OCI-LY3 (cell line): ENCODE measurements around the gene HAUS3.
"Not testable (repeated sequence)": the region's sequence is repeated elsewhere in the genome, so short reads cannot be mapped to it uniquely, and the experiment has no call there.

Experiments
- H2AFZ ChIP-seq: fragments of 200-600, 300-600 bp; shearing (Covaris generic); 2 replicates; pipeline ENCODE4 v1.6.0; 2014; ENCODE audit warnings: antibody characterized with exemption, low read depth, low read length
- H3K27ac ChIP-seq: fragments of 200-600, 300-600 bp; sonication (generic); 2 replicates; pipeline ENCODE4 v1.5.1; 2014; ENCODE audit warnings: mild to moderate bottlenecking, low read length, moderate library complexity, mixed read lengths
- H3K27me3 ChIP-seq: fragments of 200-600, 300-600 bp; sonication (generic); 2 replicates; pipeline ENCODE4 v1.6.1; 2014; ENCODE audit warnings: low read depth, low read length, mixed read lengths
- H3K36me3 ChIP-seq: fragments of 200-600, 300-600 bp; sonication (generic); replicated peaks from 2 replicates; pipeline ENCODE3; 2014; ENCODE audit warnings: low read depth, low read length, mixed read lengths
- H3K4me1 ChIP-seq: fragments of 300-600, 200-600 bp; sonication (generic); 2 replicates; pipeline ENCODE4 v1.6.1; 2014; ENCODE audit warnings: low read length, mixed read lengths
- H3K4me2 ChIP-seq: fragments of 200-600, 300-600 bp; sonication (generic); 2 replicates; pipeline ENCODE4 v1.6.1; 2014; ENCODE audit warnings: low read length, mixed read lengths
- H3K4me3 ChIP-seq: fragments of 300-600, 200-600 bp; sonication (generic); 2 replicates; pipeline ENCODE4 v1.5.1; 2014; ENCODE audit warnings: antibody characterized with exemption, mild to moderate bottlenecking, low read length, moderate library complexity
- H3K79me2 ChIP-seq: fragments of 300-600, 200-600 bp; shearing (Covaris generic); 2 replicates; pipeline ENCODE4 v1.6.1; 2014; ENCODE audit warnings: mild to moderate bottlenecking, low read length, mixed read lengths
- H3K9ac ChIP-seq: fragments of 300-600, 200-600 bp; shearing (Covaris generic); 2 replicates; pipeline ENCODE4 v1.6.0; 2014; ENCODE audit warnings: mild to moderate bottlenecking, low read length, moderate library complexity
- H3K9me3 ChIP-seq: fragments of 200-600, 300-600 bp; shearing (Covaris generic); 2 replicates; pipeline ENCODE4 v1.6.1; 2014; ENCODE audit warnings: low read length, mixed read lengths; ENCODE audit not compliant: insufficient read depth
- H4K20me1 ChIP-seq: fragments of 200-600, 300-600 bp; sonication (generic); 2 replicates; pipeline ENCODE4 v1.6.1; 2016; ENCODE audit warnings: low read length, mixed read lengths; ENCODE audit not compliant: insufficient read depth
- EZH2phosphoT487 ChIP-seq: fragments of 200-600 bp; shearing (Covaris generic); IDR thresholded peaks from 2 replicates; pipeline ENCODE4 v1.6.1; 2018; ENCODE audit warnings: antibody characterized with exemption, mixed run types, low read depth
- TF ChIP-seq, protein P1 (sequence below): fragments of 200-600, 300-600 bp; sonication (generic); IDR thresholded peaks from 2 replicates; pipeline ENCODE4 v1.5.1; 2014; ENCODE audit warnings: antibody characterized with exemption, low read length, low read depth

Gene HAUS3

DNA sequence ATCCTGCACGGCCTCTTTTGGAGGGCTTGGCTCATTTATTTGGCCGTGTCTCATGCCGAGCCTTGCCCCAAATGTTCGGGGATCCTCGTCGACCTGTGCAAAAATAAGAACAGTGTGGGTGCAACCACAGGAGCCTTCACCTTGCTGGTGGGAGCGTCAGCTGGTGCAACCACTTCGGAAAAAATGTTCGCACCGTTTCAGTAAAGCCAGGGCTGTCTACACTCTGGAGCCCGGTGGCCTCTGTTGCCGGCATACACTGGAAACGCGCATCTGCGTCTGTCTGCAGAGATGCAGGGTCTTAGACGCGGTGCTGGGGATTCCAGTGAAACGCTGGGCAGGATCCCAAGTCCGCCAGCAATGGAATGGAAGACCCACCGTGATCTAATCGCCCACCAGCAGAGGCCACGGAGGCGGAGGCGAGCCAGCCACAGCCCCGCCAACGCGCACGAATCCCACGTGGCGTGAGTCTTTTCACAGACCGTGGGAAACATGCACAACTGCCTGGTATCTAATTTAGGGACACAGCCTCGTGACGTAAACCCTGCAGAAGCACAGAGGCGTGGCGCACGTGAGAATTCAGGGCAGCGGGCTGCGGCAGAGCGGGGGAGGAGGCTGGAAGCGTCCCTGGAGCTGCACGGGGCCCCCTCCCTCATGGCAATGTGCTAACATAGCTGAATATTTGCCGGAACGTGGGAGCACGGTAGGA is 33.8 kb upstream of the HAUS3 start:
- Histone ChIP-seq H3K79me2 (no peaks in the 10 kb centered on the region), H3K4me3 (no peak overlapping the region), H3K4me2 (no peak overlapping the region), H3K36me3 (no peaks in the 10 kb centered on the region), H4K20me1 (no peaks in the 10 kb centered on the region), H3K9ac (no peak overlapping the region), H3K9me3 (no peaks in the 10 kb centered on the region), H3K27me3 (no peaks in the 10 kb centered on the region), H3K4me1 (peaks cover 3% of the 10 kb centered on the region; the same call in 1 of the 2 replicates), H2AFZ (no peak overlapping the region), H3K27ac (no peak overlapping the region)
- TF ChIP-seq, protein P1, sequence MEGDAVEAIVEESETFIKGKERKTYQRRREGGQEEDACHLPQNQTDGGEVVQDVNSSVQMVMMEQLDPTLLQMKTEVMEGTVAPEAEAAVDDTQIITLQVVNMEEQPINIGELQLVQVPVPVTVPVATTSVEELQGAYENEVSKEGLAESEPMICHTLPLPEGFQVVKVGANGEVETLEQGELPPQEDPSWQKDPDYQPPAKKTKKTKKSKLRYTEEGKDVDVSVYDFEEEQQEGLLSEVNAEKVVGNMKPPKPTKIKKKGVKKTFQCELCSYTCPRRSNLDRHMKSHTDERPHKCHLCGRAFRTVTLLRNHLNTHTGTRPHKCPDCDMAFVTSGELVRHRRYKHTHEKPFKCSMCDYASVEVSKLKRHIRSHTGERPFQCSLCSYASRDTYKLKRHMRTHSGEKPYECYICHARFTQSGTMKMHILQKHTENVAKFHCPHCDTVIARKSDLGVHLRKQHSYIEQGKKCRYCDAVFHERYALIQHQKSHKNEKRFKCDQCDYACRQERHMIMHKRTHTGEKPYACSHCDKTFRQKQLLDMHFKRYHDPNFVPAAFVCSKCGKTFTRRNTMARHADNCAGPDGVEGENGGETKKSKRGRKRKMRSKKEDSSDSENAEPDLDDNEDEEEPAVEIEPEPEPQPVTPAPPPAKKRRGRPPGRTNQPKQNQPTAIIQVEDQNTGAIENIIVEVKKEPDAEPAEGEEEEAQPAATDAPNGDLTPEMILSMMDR, result no peak
- no peak for TF ChIP-seq EZH2phosphoT487

DNA sequence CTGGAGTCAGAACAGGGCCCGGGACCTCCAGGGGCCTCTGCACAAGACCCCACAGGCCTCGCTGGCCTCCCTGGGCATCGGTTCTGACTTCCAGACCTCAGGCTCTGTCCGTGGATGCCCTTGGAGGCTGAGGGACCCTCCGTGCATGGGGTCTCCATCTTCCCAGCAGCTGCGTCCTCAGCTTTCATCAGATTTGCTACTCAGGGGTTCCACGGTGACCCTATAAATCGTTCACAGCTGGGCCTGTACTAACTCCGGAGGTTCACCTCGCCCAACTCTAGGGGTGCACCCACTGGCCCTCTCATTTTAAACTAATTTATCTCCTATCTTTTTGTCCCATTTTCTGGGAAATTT is 33.1 kb upstream of the HAUS3 start:
- H3K9ac ChIP-seq, H3K79me2 ChIP-seq, H3K4me1 ChIP-seq, H3K27ac ChIP-seq, H3K36me3 ChIP-seq, H3K9me3 ChIP-seq, H4K20me1 ChIP-seq, H3K27me3 ChIP-seq, H2AFZ ChIP-seq, H3K4me3 ChIP-seq, H3K4me2 ChIP-seq: not testable (repeated sequence)

DNA sequence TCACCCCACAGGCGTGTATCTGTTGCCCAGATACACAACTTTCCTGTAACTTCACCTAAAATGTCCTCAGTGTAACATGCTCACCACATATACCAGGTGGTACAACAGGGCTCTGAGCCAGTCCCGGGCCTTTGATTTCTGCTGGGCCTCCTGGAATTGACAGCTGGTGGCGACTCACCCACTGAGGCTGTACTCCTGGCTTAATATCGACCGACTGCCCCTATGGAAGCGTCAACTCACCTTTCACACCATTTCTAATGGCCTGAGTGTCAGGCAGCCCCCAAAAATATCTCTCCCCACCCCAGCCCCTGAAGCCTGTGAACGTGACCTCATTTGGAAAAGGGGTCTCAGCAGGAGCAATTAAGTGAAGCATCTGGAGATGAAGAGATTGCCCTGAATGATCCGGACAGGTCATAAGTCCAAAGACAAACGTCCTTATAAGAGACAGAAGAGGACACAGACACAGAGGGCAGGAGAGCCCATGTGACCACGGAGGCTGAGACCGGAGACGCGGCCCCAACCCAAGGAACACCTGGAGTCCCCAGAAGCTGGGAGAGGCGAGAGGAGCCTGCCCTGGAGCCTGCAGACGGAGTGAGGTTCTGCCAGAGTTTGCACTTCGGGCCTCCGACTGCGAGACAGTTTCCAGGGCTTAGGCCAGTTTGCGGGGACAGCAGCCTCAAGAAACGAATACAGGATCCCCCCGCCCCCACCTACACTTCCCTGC is 32.6 kb upstream of the HAUS3 start:
- Histone ChIP-seq H3K27me3 (no peaks in the 10 kb centered on the region), H3K27ac (no peak overlapping the region), H3K4me2 (no peak overlapping the region), H3K9ac (no peak overlapping the region), H4K20me1 (no peaks in the 10 kb centered on the region), H3K79me2 (no peaks in the 10 kb centered on the region), H2AFZ (no peak overlapping the region), H3K9me3 (no peaks in the 10 kb centered on the region), H3K36me3 (no peaks in the 10 kb centered on the region), H3K4me3 (no peak overlapping the region), H3K4me1 (no peaks in the 10 kb centered on the region)
- TF ChIP-seq EZH2phosphoT487, result no peak
- TF ChIP-seq, protein P1, result no peak

DNA sequence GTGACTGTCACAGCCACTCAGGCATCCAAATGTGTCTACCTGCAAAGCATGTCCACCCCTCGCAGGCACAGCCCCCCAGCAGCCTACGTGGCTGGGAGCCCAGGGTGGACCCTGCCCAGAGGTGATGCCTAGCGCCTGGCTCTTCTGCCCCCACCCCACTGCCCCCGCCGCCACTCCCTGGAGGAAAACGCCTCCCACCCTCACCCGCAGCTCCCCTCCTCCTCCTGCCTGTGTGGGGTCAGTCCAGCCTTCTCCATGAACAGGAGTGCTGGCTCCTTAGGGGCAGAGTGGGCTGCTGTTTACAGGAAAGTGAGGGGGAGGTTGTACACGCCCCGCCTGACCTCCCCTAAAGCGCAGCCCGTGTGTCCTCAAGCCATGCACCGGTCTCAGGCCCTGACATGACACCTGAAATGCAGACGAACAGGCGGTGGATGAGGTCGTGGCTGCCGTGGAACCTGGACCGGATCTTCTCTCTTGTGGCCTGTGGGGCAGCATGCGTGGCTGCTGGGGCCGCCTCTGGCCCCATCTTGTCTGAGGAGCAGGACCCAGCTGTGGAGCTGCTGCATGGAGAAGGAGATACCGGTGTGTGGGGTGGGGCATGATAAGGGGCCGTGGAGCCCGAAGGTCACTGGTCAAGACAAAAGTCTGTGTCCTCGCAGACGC is 31.9 kb upstream of the HAUS3 start:
- Histone ChIP-seq H3K36me3 (no peaks in the 10 kb centered on the region), H3K27me3 (no peaks in the 10 kb centered on the region), H2AFZ (no peak overlapping the region), H3K4me1 (no peaks in the 10 kb centered on the region), H3K4me3 (no peak overlapping the region), H3K27ac (no peak overlapping the region), H3K4me2 (no peak overlapping the region), H4K20me1 (no peaks in the 10 kb centered on the region), H3K9me3 (no peaks in the 10 kb centered on the region), H3K79me2 (no peaks in the 10 kb centered on the region), H3K9ac (no peak overlapping the region)
- TF ChIP-seq, protein P1, result no peak
- no peak for TF ChIP-seq EZH2phosphoT487
